Stomach (tissue), 9 donors: Measurements from ENCODE around the gene PLCXD1. TPM values are rescaled to one million over a fixed set of nuclear protein-coding genes. Genes with fewer than 3 reads are reported as not detected.

Source experiments
- DNase-seq, 2 donors: peaks; one replicate each; pipeline versions ENCODE4 v3.0.0 to v3.0.0-alpha.2; 2013 to 2019
- H3K27ac ChIP-seq, 5 donors: fragments of 200-600 bp in 4 of 5; sonication (generic) in 4 of 5; one replicate each; pipeline ENCODE4 v1.5.1; 2013 to 2019; ENCODE audit warnings: mild to moderate bottlenecking in 1 of 5, moderate library complexity in 1 of 5
- H3K27me3 ChIP-seq, 3 donors: fragments of 200-600 bp; sonication (generic); one replicate each; pipeline ENCODE4 v1.5.1; 2017 to 2019; ENCODE audit warnings: mixed run types in 1 of 3
- H3K36me3 ChIP-seq, 4 donors: fragments of 200-600 bp; sonication (generic); 1 replicate in 3 of 4; 2 replicates in 1 of 4; pipeline ENCODE4 v1.5.1; 2016 to 2019
- H3K4me1 ChIP-seq, 4 donors: fragments of 200-600 bp; sonication (generic); one replicate each; pipeline ENCODE4 v1.5.1; 2016 to 2019
- H3K4me3 ChIP-seq, 4 donors: fragments of 200-600 bp; sonication (generic) in 3 of 4; one replicate each; pipeline ENCODE4 v1.5.1; 2016 to 2019; ENCODE audit warnings: mild to moderate bottlenecking in 1 of 4
- H3K9me3 ChIP-seq, 4 donors: fragments of 200-600 bp; sonication (generic); one replicate each; pipeline ENCODE4 v1.5.1; 2016 to 2019
- CTCF ChIP-seq, 7 experiments: fragments of 450-650 bp in 4 of 7; fragments of 200-600 bp in 3 of 7; sonication (generic) in 3 of 7; IDR thresholded peaks; one replicate each; pipeline ENCODE4 v1.5.1; 2016 to 2019; ENCODE audit warnings: antibody characterized with exemption in 7 of 7, control low read depth in 2 of 7, mild to moderate bottlenecking in 1 of 7
- EP300 ChIP-seq: sonication (generic); formaldehyde crosslinking; IDR thresholded peaks from one replicate; pipeline ENCODE4 v1.6.1; 2017; ENCODE audit warnings: antibody characterized with exemption
- POLR2A ChIP-seq, 4 donors: fragments of 450-650 bp; IDR thresholded peaks; one replicate each; pipeline ENCODE4 v1.6.1; 2016; ENCODE audit warnings: antibody characterized with exemption in 4 of 4, control low read depth in 2 of 4, mild to moderate bottlenecking in 1 of 4, moderate library complexity in 1 of 4
- POLR2AphosphoS5 ChIP-seq, 3 donors: sonication (generic); formaldehyde crosslinking; IDR thresholded peaks; one replicate each; pipeline ENCODE4 v1.6.1; 2016; ENCODE audit warnings: antibody characterized with exemption in 3 of 3
- WGBS, 5 donors: extraction: QIAGEN DNeasy Blood & Tissue Kit in 3 of 5; methylation state at CpG; one replicate each; pipeline versions ENCODE4 v1.1.5 to v1.1.7; 2013 to 2018; 5-methylcytosine and 5-hydroxymethylcytosine counted together
- intact Hi-C: fragments of 100-400 bp; cut with DNase I; formaldehyde crosslinking; loops from one replicate; pipeline ENCODE4 v1.15.1; 2023; ENCODE audit warnings: low total_unique reads
- polyA plus RNA-seq, 3 donors: library from polyadenylated mRNA; stranded (reverse); fragments of 200-250 nt; gene quantifications; one replicate each; pipeline ENCODE4 v1.2.3, GENCODE V29; 2013
- total RNA-seq, 5 donors: library from RNA; depleted of rRNA; stranded (reverse); fragments of >200 nt; gene quantifications; one replicate each; pipeline versions ENCODE4 v1.1.0 to v1.2.3, GENCODE V29; 2014 to 2016
- donor health status: healthy with polysubstance abuse.
- donor health status: Bipolar disorder and iron deficiency.
- donor health status: healthy.

Gene PLCXD1
- total and polyA plus RNA-seq, 8 donors = 8.4 to 114 (median 23.4) TPM

GRCh38 chrX:352582-353314 is 71.6 kb downstream of the PLCXD1 start:
- 96 to 98% (median 97%) methylated on average over 38 to 39 of the region's 39 CpGs for WGBS, 5 donors
- Histone ChIP-seq H3K27me3 (no peaks in the 10 kb centered on the region), H3K27ac (no peak overlapping the region), H3K4me3 (no peak overlapping the region), H3K4me1 (no peaks in the 10 kb centered on the region), H3K36me3 (peaks cover 0 to 21% (median 7%) of the 10 kb centered on the region in 4 donors), H3K9me3 (no peaks in the 10 kb centered on the region)
- TF ChIP-seq CTCF (IDR thresholded peaks at IDR 0.05) (no peak), POLR2AphosphoS5 (IDR thresholded peaks at IDR 0.05) (no peak), POLR2A (IDR thresholded peaks at IDR 0.05) (no peak), EP300 (no peak)
- no peak for DNase-seq
- intact Hi-C loops = no loop called here

Other genes starting within 250 kb of the PLCXD1 start
- 10 to 100 TPM; 19.8 to 73.9 (median 36.8) TPM for gene GTPBP6, start 37.4 kb downstream of the PLCXD1 start, total RNA-seq
- 10 to 100 TPM; 47.7 to 53.4 (median 48.6) TPM for gene GTPBP6, start 37.4 kb downstream of the PLCXD1 start, polyA plus RNA-seq
- gene PPP2R3B, start 105.5 kb downstream of the PLCXD1 start, total RNA-seq = 10 to 100 TPM in 3 of 5 donors, 1 to 10 TPM in 2; 5.3 to 31.7 (median 15.8) TPM
- 10 to 100 TPM; 10.5 to 30.2 (median 14.3) TPM for gene PPP2R3B, start 105.5 kb downstream of the PLCXD1 start, polyA plus RNA-seq